NCI-H2107 treated with DMSO at 0.1 percent for 48 hours (cell line): ENCODE data around the gene SARM1.

ENCODE experiments used
- DNase-seq: peaks from one replicate; lab custom pipeline; 2025; ENCODE audit not compliant: unreplicated experiment; lab: John Stamatoyannopoulos, UW

Gene SARM1

GRCh38 chr17:28392491-28392890, 21.0 kb downstream of the SARM1 start:
- DNase-seq = no peak

- DNase-seq = no peak
These were observed 23.0 kb downstream of the SARM1 start for GRCh38 chr17:28394337-28395116.

GRCh38 chr17:28395426-28395825, 23.9 kb downstream of the SARM1 start:
- no peak for DNase-seq

GRCh38 chr17:28395968-28396367, 24.5 kb downstream of the SARM1 start:
- DNase-seq = no peak

- DNase-seq = no peak
These were observed 25.2 kb downstream of the SARM1 start for GRCh38 chr17:28396635-28397239.

- no peak for DNase-seq
These were observed 25.8 kb downstream of the SARM1 start for GRCh38 chr17:28397275-28397674.

GRCh38 chr17:28397687-28398279, 26.3 kb downstream of the SARM1 start:
- no peak for DNase-seq

GRCh38 chr17:28398280-28398981, 26.9 kb downstream of the SARM1 start:
- no peak for DNase-seq

- no peak for DNase-seq
These were observed 28.3 kb downstream of the SARM1 start for GRCh38 chr17:28399808-28400207.

- no peak for DNase-seq
These were observed 30.7 kb downstream of the SARM1 start for GRCh38 chr17:28402224-28402630.

GRCh38 chr17:28402844-28403243, 31.4 kb downstream of the SARM1 start:
- DNase-seq = no peak

GRCh38 chr17:28404007-28404406, 32.5 kb downstream of the SARM1 start:
- no peak for DNase-seq

- no peak for DNase-seq
These were observed 32.9 kb downstream of the SARM1 start for GRCh38 chr17:28404461-28404811.

- DNase-seq = no peak
These were observed 33.5 kb downstream of the SARM1 start for GRCh38 chr17:28404812-28405570.

- DNase-seq = peak; percentile 23
These were observed 34.4 kb downstream of the SARM1 start, which contains the start of gene SLC46A1 for GRCh38 chr17:28405632-28406472. TSS of gene SLC46A1 (minus strand) at chr17:28406212. CDS start at chr17:28406114, 98 bp downstream.

GRCh38 chr17:28406473-28406814, 35.0 kb downstream of the SARM1 start:
- peak; percentile 9 for DNase-seq

GRCh38 chr17:28407130-28407973, 35.9 kb downstream of the SARM1 start:
- DNase-seq = no peak

- DNase-seq = no peak
These were observed 36.4 kb downstream of the SARM1 start for GRCh38 chr17:28407974-28408306.

- no peak for DNase-seq
These were observed 40.6 kb downstream of the SARM1 start for GRCh38 chr17:28412099-28412498.
